NCI-H526 treated with DMSO at 0.1 percent for 48 hours (cell line): ENCODE results near the gene DOCK2.
A peak's percentile ranks its signal among the peaks of the same experiment; 100 is the strongest.
"Not testable (repeated sequence)": the region's sequence is repeated elsewhere in the genome, so short reads cannot be mapped to it uniquely, and the experiment has no call there.

Source experiments
- DNase-seq: peaks from one replicate; lab custom pipeline; 2025; lab: John Stamatoyannopoulos, UW

The DOCK2 gene

DNA sequence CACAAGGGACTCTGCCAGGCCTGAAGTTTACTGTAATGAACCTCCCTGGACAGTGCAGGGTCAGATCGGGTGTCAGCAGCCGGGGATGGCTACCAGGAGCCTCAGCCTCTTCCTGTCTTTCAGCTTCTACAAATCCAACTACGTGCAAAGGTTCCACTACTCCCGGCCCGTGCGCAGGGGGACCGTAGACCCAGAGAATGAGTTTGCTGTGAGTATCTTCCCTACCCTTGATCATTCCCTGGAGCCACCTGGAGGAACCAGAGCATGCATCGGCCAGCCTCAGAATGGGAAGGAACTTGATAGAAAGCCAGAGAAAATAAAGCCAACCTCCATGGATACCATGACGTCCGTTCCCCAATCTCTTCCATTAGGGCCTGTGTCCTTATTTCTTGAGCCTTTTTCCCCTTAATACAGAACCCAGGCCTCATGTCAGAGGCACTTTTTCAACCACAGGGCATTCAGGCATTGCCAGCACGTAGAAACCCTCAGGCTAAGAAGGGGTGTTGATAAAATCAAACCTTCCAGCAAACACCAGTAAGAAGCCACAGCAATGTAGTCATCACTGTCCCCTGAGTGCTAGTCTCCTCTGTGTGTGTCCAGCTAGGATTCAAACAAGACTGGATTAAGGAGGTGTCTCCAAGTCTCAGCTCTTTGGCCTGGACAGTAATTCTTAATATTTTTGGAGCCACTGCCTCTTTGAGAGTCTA is 419.6 kb downstream of the DOCK2 start:
- no peak for DNase-seq

DNA sequence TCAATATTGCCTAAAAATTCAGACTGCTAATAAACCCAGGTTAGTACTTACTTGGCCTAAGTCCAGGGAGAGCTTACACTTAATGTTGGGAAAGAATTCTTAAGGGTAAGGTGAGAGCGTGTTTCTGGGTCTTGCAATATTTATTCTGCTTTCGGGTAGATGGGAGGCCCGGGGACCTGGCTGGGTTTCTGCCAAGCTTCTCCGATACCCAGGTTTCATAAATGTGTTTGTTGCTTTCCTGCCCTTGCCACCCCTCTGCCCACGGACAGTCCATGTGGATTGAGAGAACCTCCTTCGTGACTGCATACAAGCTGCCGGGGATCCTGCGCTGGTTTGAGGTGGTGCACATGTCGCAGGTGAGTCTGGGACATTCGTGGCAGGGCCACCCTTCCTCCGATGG is 420.2 kb downstream of the DOCK2 start:
- no peak for DNase-seq

DNA sequence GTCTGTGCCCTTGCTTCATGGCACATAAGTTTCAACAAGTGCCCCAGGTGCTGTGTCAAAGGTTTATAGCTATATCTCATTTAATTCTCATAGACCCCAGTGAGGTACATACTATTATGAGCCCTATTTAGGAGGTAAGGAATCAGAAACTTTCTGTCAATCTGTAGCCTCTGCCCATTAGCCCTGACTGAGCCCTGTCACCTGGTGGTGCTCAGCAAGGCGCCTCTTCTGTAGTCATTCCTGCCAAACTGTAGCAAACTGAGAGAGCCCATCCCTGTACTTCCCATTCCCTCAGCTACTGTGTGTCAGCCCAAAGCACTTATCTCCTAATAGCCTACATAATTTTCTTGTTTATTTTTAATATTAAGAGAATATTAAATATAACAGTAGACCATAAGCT is 422.1 kb downstream of the DOCK2 start:
- no peak for DNase-seq

DNA sequence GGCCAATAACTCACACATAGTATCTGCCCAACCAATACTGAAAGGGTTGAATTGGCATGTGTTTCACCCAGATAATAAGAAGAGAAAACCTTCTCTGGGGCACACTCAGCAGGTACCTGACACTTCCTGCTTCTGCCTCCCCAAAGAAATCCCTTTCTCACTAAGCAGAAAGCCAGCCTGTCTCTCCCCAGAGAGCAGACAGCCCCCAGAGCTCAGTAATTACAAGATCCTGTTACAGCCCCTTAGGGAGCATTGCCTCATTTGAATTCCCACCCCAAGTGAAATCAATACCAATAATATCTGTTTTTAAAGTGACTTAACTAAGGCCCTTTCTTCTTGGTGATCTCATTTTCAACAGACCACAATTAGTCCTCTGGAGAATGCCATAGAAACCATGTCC is 430.1 kb downstream of the DOCK2 start:
- DNase-seq = peak; percentile 2

DNA sequence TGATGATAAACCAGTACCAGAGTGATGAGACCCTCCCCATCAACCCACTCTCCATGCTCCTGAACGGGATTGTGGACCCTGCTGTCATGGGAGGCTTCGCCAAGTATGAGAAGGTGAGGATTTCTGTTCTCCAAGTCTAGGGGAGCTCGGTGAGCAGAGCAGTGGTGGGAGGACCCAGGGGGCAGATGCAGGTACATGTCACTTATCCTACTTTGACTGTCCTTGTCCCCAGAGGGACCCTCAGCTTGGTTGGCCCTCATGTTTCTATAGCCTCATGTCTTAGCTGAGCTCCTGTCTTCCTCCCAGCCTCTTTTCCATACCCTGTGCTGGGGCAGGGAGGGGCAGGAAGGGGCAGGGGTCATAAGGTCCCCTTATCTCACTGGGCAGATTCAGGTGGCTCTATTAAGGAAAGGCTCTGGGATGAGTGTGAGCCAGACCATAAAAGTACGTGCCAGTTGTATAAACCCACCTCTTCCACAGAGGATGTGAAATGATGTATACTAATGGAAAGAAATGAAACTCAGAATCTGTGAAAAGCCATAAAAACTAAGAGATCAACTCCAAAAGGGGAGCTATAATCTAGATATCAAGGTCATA is 430.6 kb downstream of the DOCK2 start:
- DNase-seq = no peak

DNA sequence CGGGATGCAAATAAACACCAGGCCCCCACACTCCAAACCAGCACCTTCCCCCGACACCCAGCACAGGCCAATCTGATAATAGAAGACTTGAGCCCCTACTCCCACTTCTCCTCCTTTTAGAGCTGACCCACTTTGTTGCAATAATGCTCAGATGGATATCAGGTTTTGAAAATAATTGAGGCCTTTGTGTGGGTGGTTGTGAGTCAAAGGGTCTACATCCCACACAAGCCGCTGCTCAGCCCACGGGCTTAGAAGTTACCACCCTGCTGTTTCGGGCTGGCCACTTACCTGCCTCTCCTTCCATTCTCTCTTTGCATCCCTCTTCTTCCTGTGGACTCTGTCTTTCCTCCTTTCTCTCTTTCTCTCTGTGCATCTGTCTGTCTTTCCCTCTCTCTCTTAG is 432.4 kb downstream of the DOCK2 start:
- no peak for DNase-seq

DNA sequence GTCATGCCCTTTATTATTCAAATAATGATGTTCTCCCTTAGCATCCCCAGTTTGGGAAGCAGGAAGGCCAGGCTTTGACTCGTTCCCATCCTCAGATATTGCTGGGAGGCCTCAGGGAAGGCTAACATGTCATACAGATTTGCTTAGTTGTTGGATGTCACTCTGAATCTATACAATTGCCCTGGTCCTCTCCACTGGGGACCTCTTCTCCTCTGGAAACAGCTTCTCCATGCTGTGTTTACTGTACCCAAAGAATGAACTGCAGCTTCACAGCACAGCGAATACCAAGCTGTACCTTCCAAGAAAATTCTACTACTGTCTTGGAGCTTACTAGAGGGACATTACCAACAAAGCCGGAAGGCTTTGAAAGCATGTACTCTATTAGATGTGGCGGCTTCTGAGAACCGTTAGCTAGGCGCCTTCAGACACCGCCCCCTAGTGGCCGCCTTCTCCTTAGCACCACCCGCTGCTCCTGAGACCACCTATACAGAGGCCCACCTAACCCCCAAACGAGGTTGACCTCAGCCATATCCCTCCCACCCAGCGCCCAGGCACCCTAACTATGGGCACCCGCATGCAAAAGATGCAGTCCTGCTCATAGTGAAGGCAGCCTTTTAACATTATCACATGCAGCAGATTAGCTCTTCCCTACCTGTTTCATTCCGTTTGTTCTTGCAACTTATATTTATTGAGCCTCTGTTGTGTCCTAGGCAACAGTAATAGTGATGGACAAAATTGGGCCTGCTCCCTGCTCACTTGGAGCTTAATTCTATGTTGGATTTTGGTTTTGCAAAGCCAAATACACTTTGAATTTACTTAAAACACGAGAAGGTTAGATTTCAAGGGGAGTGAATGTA is 433.7 kb downstream of the DOCK2 start:
- peak; percentile 9 for DNase-seq

DNA sequence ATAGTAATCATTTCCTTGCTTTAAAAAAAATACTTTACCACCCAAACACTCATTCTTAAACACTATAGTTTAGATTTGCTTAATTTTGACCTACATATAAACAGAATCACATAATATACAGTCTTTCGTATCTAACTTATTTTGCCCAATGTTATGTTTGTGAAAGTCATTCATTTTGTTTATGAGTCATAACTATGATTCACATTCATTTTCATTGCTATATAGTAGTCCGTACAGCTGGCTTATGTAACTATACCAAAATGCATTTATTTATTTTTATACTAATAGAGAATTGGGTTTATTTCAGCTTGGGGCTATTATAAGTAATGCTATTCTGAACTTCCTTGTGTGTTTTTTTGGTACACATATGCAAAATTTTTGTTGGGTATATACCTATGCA is 434.7 kb downstream of the DOCK2 start:
- no peak for DNase-seq

DNA sequence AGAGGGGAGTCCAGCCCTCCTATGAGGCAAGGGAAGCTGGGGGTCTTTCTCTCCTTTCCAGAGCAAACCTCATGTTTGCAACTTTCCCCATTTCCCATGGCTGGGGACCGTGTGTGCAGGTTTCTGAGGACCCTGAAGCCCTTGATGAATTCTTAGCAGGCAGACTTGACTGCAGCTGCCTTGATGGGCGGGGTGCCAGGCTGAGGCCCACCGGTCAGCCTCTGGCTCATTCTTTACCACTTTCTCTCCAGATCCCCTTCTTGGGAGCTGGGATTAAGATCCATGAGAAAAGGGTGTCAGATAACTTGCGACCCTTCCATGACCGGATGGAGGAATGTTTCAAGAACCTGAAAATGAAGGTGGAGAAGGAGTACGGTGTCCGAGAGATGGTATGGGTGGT is 438.6 kb downstream of the DOCK2 start:
- no peak for DNase-seq

DNA sequence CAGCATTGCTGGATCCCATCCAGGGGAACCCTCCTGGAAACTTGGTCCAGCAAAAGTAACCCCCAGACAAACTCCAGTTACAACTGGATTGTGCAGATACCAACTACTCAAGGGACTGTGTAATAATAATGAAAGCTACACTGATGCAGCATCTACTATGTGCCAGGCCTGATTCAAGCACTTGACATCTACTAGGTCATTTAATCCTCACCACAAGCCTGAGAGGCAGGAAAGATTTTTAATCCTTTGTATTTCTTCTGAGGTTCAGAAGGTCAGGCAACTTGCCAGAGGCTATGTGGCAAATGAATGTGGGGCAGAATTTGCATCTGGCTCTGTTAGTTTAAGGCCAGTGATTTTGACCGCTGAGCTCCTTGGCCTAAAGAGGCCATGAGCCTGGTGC is 439.1 kb downstream of the DOCK2 start:
- DNase-seq = no peak

DNA sequence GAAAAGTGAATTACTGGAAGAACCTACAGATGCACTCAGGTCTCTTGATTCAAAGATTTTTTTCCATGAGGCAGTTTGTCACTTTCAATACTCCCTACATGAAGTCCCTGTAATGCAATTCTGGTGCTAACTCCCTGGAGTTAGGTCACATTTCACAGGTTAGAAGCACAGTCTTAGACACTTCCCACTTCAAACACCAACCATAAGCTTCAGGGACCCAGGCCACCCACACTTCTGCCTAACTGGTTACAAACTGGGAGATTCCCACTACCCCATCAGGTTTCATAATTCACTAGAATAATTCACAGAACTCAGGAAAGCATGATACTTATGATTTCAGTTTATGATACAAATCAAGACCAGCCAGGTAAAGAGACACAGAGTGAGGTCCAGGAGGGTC is 439.7 kb downstream of the DOCK2 start:
- DNase-seq = no peak

DNA sequence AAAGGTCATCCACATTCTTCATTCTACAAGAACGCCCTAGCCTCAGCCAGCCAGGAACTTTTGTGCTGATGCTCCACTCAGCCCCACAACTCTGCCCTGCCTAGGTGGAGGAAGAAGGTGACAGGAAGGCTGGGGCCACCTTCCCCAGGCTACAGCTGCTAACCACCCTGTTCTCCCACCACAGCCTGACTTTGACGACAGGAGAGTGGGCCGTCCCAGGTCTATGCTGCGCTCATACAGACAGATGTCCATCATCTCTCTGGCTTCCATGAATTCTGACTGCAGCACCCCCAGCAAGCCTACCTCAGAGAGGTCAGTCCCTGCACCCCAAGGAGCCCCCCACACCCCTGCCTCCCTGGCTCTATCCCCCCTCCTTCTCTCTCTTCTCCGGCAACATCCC is 440.5 kb downstream of the DOCK2 start:
- DNase-seq = no peak

DNA sequence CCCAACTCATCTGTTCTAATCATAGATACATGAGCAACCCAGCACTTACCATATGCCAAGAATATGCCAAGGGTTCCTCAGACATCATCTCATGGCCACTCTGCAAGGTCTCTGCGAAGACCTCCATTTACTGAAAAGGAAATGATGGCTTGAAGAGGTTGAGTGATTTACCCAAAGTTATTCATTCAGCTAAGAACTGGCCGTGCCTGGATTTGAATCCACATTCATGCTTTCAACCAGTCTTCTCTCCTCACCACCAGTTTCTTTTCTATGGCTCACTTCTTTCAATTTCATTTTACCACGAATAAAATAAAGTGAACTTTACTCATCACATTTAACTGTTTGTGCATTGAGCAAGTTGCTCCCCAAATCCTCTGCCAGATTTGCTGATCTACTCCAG is 441.4 kb downstream of the DOCK2 start:
- DNase-seq = no peak

DNA sequence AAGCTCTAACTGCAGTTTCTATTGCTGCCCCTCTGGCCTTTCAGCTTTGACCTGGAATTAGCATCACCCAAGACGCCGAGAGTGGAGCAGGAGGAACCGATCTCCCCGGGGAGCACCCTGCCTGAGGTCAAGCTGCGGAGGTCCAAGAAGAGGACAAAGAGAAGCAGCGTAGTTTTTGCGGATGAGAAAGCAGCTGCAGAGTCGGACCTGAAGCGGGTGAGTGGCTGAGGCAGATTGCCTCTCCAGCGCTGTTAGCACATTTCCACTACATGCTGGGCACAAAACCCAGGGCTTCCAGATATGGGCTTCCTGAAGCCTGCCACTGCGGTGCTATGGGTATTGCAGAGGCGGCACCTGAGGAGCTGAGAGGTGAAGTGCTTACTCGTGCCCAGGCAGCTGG is 441.9 kb downstream of the DOCK2 start:
- DNase-seq = no peak

DNA sequence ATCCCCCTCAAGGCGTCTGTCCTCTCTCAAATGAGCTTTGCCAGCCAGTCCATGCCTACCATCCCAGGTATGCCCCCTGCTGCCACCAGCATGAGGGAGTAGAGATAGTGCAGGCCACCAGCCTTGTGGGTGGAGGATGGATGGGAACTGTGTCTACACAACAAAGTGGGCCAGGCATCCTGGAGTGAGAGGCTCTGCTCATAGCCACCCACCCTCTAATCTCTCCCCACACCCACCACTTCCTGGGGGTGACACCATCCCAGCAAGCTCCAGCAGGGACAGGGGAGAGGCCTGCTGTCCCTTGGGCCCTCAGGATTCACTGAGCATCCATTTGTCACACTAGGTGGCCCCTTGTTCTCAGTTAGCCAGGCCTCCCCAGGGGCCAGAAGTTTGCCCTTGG is 443.1 kb downstream of the DOCK2 start:
- no peak for DNase-seq

DNA sequence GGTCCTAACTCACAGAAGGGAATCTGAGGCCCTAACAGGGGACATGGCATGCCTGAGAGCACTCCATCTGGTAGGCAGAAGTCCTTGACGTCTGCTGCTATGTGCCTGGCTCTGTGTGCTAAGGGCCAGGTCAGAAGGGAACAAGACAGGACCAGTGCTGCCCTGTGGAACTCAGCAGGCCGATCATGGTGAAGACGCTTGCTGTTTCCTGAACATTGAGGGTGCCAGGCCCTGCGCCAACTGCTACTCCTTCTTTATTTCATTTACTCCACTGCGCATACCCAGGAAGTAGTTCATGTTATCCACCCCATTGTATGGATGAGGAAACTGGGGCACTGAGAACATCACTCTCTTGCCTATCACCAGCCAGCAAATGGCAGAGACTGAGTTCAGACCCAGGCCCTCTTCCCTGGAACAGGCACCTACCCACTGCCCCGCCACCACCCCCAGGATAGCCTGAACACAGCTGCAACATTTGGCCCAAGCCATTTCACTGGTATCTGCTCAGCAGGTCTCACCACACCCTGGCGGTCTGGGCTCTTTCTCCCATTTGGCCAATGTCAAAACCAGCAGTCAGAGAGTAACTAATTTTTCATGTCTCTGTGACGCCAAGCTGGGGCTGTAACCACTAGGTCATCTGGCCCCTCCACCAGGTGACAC is 443.8 kb downstream of the DOCK2 start:
- DNase-seq = no peak

DNA sequence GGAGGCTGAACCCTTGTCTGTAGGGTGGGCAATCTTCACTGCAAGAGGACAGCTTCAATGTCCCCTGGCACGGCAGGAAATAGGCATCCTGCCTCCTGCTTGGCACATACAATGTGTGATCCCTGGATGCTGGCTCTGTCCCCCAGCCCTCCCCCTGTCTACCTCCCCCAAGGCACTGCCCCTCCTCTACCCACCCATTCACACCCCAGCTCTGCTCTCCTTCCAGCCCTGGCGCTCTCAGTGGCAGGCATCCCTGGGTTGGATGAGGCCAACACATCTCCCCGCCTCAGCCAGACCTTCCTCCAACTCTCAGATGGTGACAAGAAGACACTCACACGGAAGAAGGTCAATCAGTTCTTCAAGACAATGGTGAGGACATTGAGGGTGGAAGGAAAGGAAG is 444.5 kb downstream of the DOCK2 start:
- DNase-seq = no peak

DNA sequence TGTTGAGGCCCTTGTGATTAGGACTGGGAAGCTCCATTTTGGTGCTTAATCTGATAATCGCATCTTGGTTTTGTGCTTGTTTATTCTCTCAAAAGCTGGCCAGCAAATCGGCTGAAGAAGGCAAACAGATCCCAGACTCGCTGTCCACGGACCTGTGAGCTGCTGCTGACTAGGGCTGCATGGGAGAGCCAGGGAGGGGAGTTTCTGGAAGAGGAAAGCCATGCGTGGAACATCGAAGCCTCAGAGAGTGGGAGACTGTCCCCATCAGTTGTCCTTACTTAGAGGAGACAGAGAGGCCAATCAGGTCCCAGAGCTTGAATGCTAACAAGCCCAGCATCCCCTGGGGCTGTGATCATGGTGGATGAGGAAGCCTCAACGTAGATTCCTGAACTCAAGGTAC is 445.6 kb downstream of the DOCK2 start:
- no peak for DNase-seq

DNA sequence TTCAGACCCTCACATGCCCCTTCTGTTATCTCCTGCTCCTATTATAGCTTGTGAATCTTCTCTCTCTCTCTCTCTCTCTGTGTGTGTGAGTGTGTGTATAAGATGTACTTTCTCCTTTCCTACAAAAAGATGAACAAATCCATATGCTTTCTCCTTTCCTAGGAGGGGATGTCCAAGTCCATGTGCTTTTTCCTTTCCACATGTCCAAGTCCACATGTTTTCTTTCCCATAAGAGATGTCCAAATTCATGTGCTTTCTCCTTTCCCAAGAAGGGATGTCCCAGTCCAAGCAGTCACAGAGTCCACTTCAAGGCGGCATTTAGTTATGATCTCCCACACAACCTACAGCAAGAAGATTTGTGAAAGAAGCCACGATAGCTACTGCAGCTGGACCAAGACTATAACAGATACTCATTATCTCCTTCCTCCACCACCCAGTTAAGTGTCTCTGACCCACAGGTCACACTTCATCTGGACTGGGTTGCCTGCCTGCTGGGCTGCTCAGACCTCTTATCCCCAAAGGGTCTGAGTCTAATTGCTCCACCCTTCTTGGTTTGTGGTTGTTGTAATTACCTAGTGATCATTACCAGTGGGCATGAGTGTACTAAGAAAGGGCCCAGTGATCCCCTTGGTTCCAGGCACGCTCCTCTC is 450.2 kb downstream of the DOCK2 start:
- DNase-seq = no peak

DNA sequence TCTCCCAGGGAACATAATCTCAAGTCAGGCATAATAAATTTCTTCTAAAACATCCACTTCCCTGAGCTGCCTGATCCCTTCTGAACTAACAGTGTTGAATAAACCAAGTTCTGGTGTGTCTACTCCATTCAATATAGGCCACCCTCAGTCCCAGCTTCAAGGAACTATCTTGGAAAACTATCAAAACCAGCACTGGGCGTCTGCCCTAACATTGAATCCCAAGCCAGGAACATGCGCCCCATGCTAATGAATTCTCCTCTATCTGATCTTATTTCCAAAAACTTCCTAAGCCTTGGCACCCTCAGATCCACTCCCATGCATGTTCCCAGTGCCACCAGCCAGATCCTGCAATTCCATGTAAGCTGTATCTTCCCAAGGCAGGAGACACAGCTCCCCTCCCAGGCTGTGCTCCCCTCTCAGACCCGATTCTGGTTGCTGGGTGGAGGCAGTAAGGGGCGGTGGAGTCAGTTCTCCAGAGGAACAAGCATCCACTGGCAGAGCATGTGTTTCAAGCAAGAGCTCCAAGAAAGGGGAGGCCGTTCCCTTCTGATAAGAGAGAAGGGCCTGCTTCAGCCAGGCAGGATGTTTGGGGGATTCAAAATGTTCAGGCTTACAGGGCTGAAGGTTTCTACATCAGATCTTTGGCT is 455.5 kb downstream of the DOCK2 start:
- no peak for DNase-seq

DNA sequence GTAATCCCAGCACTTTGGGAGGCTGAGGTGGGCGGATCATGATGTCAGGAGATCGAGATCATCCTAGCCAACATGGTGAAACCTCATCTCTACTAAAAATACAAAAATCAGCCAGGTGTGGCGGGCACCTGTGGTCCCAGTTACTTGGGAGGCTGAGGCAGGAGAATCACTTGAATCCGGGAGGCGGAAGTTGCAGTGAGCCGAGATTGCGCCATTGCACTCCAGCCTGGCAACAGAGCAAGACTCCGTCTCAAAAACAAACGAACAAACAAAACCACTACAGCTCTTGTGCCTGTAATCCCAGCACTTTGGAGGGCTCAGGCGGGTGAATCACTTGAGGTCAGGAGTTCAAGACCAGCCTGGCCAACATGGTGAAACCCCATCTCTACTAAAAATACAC is 457.3 kb downstream of the DOCK2 start:
- not testable (repeated sequence) for DNase-seq

DNA sequence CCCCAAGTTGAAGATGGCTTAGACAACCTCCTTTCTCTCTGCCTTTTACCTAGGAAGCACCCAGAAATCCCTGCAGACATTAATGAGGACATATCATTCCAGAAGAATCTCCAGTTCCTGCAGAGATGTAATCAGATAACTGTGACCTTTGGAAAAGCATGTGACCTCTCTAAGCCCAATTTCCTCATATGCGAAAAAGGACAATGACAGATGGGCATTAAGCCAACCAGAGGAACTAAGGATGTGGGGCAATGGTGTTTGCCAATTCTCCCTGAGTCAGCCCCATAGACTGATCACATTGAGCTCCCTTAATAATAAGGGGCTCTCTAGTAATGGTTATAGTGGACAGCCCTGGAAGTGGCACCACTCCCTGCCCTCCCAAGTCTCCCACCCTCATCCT is 458.6 kb downstream of the DOCK2 start:
- DNase-seq = no peak
